CD14-positive monocyte (primary cell): ENCODE results near the gene MLX. TPM values are rescaled to one million over a fixed set of nuclear protein-coding genes. Genes with fewer than 3 reads are reported as not detected.

ENCODE experiments used
- DNase-seq, 3 donors: peaks; one replicate each; pipeline ENCODE4 v3.0.0-alpha.2; 2011 to 2022
- H2AFZ ChIP-seq: 2 replicates; pipeline ENCODE4 v1.6.0; 2012; ENCODE audit warnings: mild to moderate bottlenecking, low read depth, low read length, inconsistent platforms; ENCODE audit not compliant: insufficient read depth, poor library complexity, severe bottlenecking
- H3K27ac ChIP-seq, 2 donors: 1 replicate in 1 of 2; 2 replicates in 1 of 2; pipeline ENCODE4 v1.5.1; 2012 to 2013; ENCODE audit warnings: low read length in 2 of 2, control low read depth in 1 of 2, inconsistent platforms in 1 of 2, low read depth in 1 of 2, mild to moderate bottlenecking in 1 of 2
- H3K27me3 ChIP-seq, 2 donors: one replicate each; pipeline versions ENCODE4 v1.6.0 to v1.6.1; 2011 to 2013; ENCODE audit warnings: low read length in 2 of 2; ENCODE audit not compliant: control insufficient read depth in 2 of 2, insufficient read depth in 2 of 2
- H3K36me3 ChIP-seq, 2 donors: replicated peaks in 1 of 2; 1 replicate in 1 of 2; 2 replicates in 1 of 2; pipeline versions ENCODE4 v1.5.1 to v1.6.1; 2012 to 2013; ENCODE audit warnings: low read length in 2 of 2, control low read depth in 1 of 2, inconsistent platforms in 1 of 2, mild to moderate bottlenecking in 1 of 2; ENCODE audit not compliant: insufficient read depth in 2 of 2, control insufficient read depth in 1 of 2
- H3K4me1 ChIP-seq, 2 donors: 1 replicate in 1 of 2; 2 replicates in 1 of 2; pipeline versions ENCODE4 v1.5.1 to v1.6.1; 2012 to 2013; ENCODE audit warnings: low read length in 2 of 2, control low read depth in 1 of 2, inconsistent platforms in 1 of 2, mild to moderate bottlenecking in 1 of 2, moderate library complexity in 1 of 2; ENCODE audit not compliant: insufficient read depth in 2 of 2, control insufficient read depth in 1 of 2
- H3K4me2 ChIP-seq: replicated peaks from 2 replicates; pipeline ENCODE3; 2012; ENCODE audit warnings: low read length, moderate library complexity, mild to moderate bottlenecking; ENCODE audit not compliant: poor library complexity, severe bottlenecking; ENCODE audit errors: extremely low read depth
- H3K4me3 ChIP-seq, 3 experiments: fragments of 200-600 bp in 1 of 3; sonication (generic) in 1 of 3; replicated peaks in 1 of 3; 1 replicate in 2 of 3; 2 replicates in 1 of 3; pipeline ENCODE4 v1.5.1; 2011 to 2013; ENCODE audit warnings: low read length in 3 of 3, mild to moderate bottlenecking in 3 of 3, control low read depth in 2 of 3, low read depth in 2 of 3, inconsistent platforms in 1 of 3, moderate library complexity in 1 of 3
- H3K79me2 ChIP-seq: 2 replicates; pipeline ENCODE4 v1.6.0; 2012; ENCODE audit warnings: mild to moderate bottlenecking, control low read depth, inconsistent platforms, low read length, moderate library complexity; ENCODE audit not compliant: insufficient read depth
- H3K9ac ChIP-seq: 2 replicates; pipeline ENCODE4 v1.6.0; 2017; ENCODE audit warnings: low read length, mild to moderate bottlenecking; ENCODE audit not compliant: insufficient read depth, poor library complexity, severe bottlenecking
- H3K9me3 ChIP-seq, 2 donors: replicated peaks in 1 of 2; 1 replicate in 1 of 2; 2 replicates in 1 of 2; pipeline versions ENCODE4 v1.5.1 to v1.6.1; 2012 to 2013; ENCODE audit warnings: low read length in 2 of 2, control low read depth in 1 of 2; ENCODE audit not compliant: control insufficient read depth in 1 of 2, insufficient read depth in 1 of 2
- H4K20me1 ChIP-seq: 2 replicates; pipeline ENCODE4 v1.6.0; 2012; ENCODE audit warnings: mild to moderate bottlenecking, low read length, control low read depth, moderate library complexity; ENCODE audit not compliant: insufficient read depth
- H3K27ac Mint-ChIP-seq, 7 donors: one replicate each; pipeline ENCODE4 v1.8.0; 2020; ENCODE audit warnings: mild to moderate bottlenecking in 7 of 7, mixed read lengths in 7 of 7, moderate library complexity in 6 of 7, inconsistent platforms in 2 of 7
- H3K27me3 Mint-ChIP-seq, 3 donors: one replicate each; pipeline ENCODE4 v1.8.0; 2021 to 2022; ENCODE audit warnings: low read depth in 3 of 3, mild to moderate bottlenecking in 3 of 3, mixed read lengths in 3 of 3, moderate library complexity in 3 of 3, inconsistent platforms in 1 of 3
- H3K36me3 Mint-ChIP-seq, 2 donors: one replicate each; pipeline ENCODE4 v1.8.0; 2020; ENCODE audit warnings: mixed read lengths in 2 of 2, inconsistent platforms in 1 of 2, mild to moderate bottlenecking in 1 of 2
- H3K4me1 Mint-ChIP-seq: one replicate; pipeline ENCODE4 v1.8.0; 2020; ENCODE audit warnings: mild to moderate bottlenecking, mixed read lengths
- H3K4me3 Mint-ChIP-seq, 2 donors: one replicate each; pipeline ENCODE4 v1.8.0; 2020; ENCODE audit warnings: mild to moderate bottlenecking in 2 of 2, mixed read lengths in 2 of 2, moderate library complexity in 1 of 2
- H3K9me3 Mint-ChIP-seq, 7 donors: one replicate each; pipeline ENCODE4 v1.8.0; 2020 to 2022; ENCODE audit warnings: mixed read lengths in 7 of 7, mild to moderate bottlenecking in 6 of 7, moderate library complexity in 6 of 7, inconsistent platforms in 2 of 7
- WGBS: methylation state at CpG from one replicate; pipeline ENCODE4 v1.1.5; 2013; ENCODE audit warnings: missing lambda C conversion rate; ENCODE audit not compliant: insufficient coverage; 5-methylcytosine and 5-hydroxymethylcytosine counted together
- intact Hi-C, 2 donors: fragments of 100-400 bp; cut with micrococcal nuclease; formaldehyde crosslinking; loops; one replicate each; pipeline versions ENCODE4 v1.15.0 to v1.15.1; 2023
- polyA plus RNA-seq, 3 donors: library from polyadenylated mRNA; depleted of rRNA in 1 of 3; unstranded in 2 of 3; stranded (reverse) in 1 of 3; fragments of 300-500 nt in 2 of 3; fragments of >200 nt in 1 of 3; fragmentation: Illumina TruSeq in 2 of 3; gene quantifications; 1 replicate in 2 of 3; 2 replicates in 1 of 3; pipeline ENCODE4 v1.2.3, GENCODE V29; 2012 to 2021
- TF ChIP-seq, protein P1 (sequence below): fragments of 200-600 bp; IDR thresholded peaks from one replicate; pipeline ENCODE4 v1.8.0; 2022; ENCODE audit warnings: antibody characterized with exemption, mild to moderate bottlenecking

The MLX gene
- polyA plus RNA-seq, 3 donors = 61.4 to 106 (median 63.5) TPM

DNA sequence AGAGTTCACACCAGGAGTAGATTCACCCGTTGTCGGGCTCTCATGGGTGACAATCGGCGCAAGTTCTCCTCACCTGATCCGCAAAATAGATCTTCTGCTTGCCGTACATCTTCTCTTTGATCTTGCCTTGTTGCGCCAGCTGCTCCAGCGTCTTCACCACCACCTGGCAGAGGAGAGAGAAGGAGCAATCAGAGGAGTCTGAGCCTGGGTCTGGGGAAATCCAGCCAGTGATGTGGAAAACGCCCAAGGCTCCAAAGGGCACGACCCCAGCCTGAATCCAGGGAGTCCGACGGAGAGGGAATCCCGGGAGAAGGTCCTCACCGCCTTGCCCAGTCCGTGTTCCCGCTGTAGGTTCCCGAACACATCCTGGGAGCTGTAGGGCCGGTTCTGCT lies 10.2 kb downstream of the MLX start:
- peaks cover 30% of the 10 kb centered on the region for H3K79me2 ChIP-seq
- Mint-ChIP-seq H3K9me3 (peaks cover 0 to 2% (median 0%) of the 10 kb centered on the region in 7 donors), H3K4me1 (peaks cover 38% of the 10 kb centered on the region), H3K36me3 (peaks cover 50 to 69% of the 10 kb centered on the region in 2 donors), H3K4me3 (peak overlapping the region; percentile 60 to 85), H3K27ac (peak overlapping the region; percentile 15 to 100 (median 99)), H3K27me3 (peaks cover 0 to 2% (median 0%) of the 10 kb centered on the region in 3 donors)
- H3K27ac ChIP-seq = peak overlapping the region; percentile 63 to 78
- peaks cover 46% of the 10 kb centered on the region for H4K20me1 ChIP-seq
- no peak for DNase-seq
- H2AFZ ChIP-seq = peak overlapping the region; percentile 16
- H3K36me3 ChIP-seq = peaks cover 50 to 61% of the 10 kb centered on the region in 2 donors
- H3K4me1 ChIP-seq = peaks cover 22 to 27% of the 10 kb centered on the region in 2 donors
- H3K27me3 ChIP-seq = no peaks in the 10 kb centered on the region
- WGBS = 30% methylated on average over 16 of the region's 18 CpGs
- H3K4me2 ChIP-seq = peak overlapping the region; percentile 71
- H3K4me3 ChIP-seq = peak overlapping the region; percentile 20 to 75 (median 27)
- intact Hi-C loops = loop anchor here (1.0 to 5.0 kb wide), 5 partner anchors 10 to 420 kb away; partner anchors contain the start of genes CCR10 (in 1 of the 2), CNTNAP1 (in 1 of the 2), COASY (in 1 of the 2) and MLX (in 1 of the 2)
- TF ChIP-seq, protein P1, sequence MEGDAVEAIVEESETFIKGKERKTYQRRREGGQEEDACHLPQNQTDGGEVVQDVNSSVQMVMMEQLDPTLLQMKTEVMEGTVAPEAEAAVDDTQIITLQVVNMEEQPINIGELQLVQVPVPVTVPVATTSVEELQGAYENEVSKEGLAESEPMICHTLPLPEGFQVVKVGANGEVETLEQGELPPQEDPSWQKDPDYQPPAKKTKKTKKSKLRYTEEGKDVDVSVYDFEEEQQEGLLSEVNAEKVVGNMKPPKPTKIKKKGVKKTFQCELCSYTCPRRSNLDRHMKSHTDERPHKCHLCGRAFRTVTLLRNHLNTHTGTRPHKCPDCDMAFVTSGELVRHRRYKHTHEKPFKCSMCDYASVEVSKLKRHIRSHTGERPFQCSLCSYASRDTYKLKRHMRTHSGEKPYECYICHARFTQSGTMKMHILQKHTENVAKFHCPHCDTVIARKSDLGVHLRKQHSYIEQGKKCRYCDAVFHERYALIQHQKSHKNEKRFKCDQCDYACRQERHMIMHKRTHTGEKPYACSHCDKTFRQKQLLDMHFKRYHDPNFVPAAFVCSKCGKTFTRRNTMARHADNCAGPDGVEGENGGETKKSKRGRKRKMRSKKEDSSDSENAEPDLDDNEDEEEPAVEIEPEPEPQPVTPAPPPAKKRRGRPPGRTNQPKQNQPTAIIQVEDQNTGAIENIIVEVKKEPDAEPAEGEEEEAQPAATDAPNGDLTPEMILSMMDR = no peak
- no peaks in the 10 kb centered on the region for H3K9me3 ChIP-seq
- peak overlapping the region; percentile 29 for H3K9ac ChIP-seq

GRCh38 chr17:42577532-42578281 lies 10.8 kb downstream of the MLX start, which contains the start of gene PSMC3IP:
TSS of gene PSMC3IP (minus strand) at chr17:42577729. CDS start at chr17:42577686, 43 bp downstream.
- Histone ChIP-seq H3K4me2 (peak within 1 kb of the TSS; percentile 71), H3K4me1 (peaks cover 22 to 27% of the 10 kb centered on the region in 2 donors), H2AFZ (peak within 1 kb of the TSS; percentile 87), H3K27me3 (no peaks in the 10 kb centered on the region), H3K9me3 (no peaks in the 10 kb centered on the region), H3K9ac (peak within 1 kb of the TSS; percentile 83), H3K79me2 (peaks cover 27% of the 10 kb centered on the region), H3K27ac (peak within 1 kb of the TSS; percentile 78 to 92), H3K36me3 (peaks cover 50 to 61% of the 10 kb centered on the region in 2 donors), H4K20me1 (peaks cover 40% of the 10 kb centered on the region), H3K4me3 (peak within 1 kb of the TSS; percentile 34 to 75 (median 36))
- TF ChIP-seq, protein P1 = no peak
- peak; percentile 97 to 98 (median 98) for DNase-seq
- H3K27ac Mint-ChIP-seq = peak within 1 kb of the TSS; percentile 97 to 100 (median 99)
- intact Hi-C loops = loop anchor here (1.0 to 5.0 kb wide), 6 partner anchors 10 to 420 kb away; partner anchors contain the start of genes CCR10 (in 1 of the 2), CNTNAP1 (in 1 of the 2), COASY (in 1 of the 2) and MLX (in 1 of the 2)
- H3K9me3 Mint-ChIP-seq = peaks cover 0 to 2% (median 0%) of the 10 kb centered on the region in 7 donors
- H3K27me3 Mint-ChIP-seq = peaks cover 0 to 2% (median 0%) of the 10 kb centered on the region in 3 donors
- H3K36me3 Mint-ChIP-seq = peaks cover 51 to 70% of the 10 kb centered on the region in 2 donors
- WGBS = 0% methylated on average over 44 of the region's 52 CpGs
- H3K4me3 Mint-ChIP-seq = peak within 1 kb of the TSS; percentile 85 to 97
- peaks cover 37% of the 10 kb centered on the region for H3K4me1 Mint-ChIP-seq
